Measurements from ENCODE around the gene HRH2.

DNA sequence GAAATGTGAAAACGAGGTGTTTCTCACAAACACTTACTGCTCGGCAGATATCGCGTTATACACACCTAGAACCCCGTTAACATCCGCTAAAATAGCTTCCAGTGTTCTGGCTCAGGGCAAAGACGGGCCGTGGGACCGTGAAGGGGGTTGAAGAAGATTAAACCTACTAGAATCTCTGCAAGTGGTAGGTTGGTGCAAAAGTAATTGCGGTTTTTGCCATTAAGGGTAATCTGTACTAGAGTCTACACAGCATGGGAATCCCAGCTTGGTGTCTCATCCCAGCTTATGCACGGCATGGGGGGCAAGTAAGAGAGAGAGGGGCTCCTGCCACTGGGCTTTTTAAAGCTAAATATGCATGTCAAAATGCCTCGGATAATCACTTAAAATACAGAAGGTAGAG is 43.9 kb downstream of the HRH2 start:
- TF ChIP-seq ELF4 (IDR thresholded peaks at IDR 0.05) = peak; percentile 88
- TF ChIP-seq FOXK2 (IDR thresholded peaks at IDR 0.05) = no peak
- TF ChIP-seq BHLHE40 (IDR thresholded peaks at IDR 0.05; ENCODE audit: borderline replicate concordance) = no peak

Measured in HEK293T (cell line).